ENCODE results near the gene UFM1. TPM values are rescaled to one million over a fixed set of nuclear protein-coding genes. Genes with fewer than 3 reads are reported as not detected.
A peak's percentile ranks its signal among the peaks of the same experiment; 100 is the strongest.

Gene UFM1
- total RNA-seq, 1 experiment from 2014 or later: 34.6 TPM

DNA sequence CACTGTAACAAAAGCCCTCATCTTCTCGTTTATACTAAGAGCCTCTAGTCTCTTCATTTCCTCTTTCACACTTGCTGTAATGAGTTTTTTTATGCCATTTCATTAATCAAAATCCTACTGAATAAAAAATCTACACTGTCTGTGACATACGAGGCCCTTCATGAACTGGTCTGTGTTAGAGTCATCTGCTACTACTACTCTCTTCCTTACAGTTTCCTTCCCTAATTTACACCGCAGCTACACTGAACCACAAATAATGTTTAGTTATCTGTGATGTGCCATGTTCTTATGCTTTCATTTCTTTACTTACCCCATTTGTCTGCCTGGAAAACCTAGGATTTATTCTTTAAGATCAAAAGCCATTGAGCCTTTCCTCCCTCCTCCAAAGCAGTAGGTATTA is 16.0 kb downstream of the UFM1 start:
- no peaks in the 10 kb centered on the region for H3K4me1 ChIP-seq (ENCODE audit: control insufficient read depth, insufficient read depth, low read length)
- CTCF ChIA-PET: no interaction called here
- in situ Hi-C loops (cut with HindIII; ENCODE audit: low pct_unique_long_range_greater_than_20kb, low sequenced_read_pairs) (no loop called here), intact Hi-C loops (cut with micrococcal nuclease; ENCODE audit: unreplicated experiment) (no loop called here)
- H3K27ac ChIP-seq (ENCODE audit: low read length): no peak overlapping the region
- no peak for DNase-seq (ENCODE audit: low read depth, low spot score)
- TF ChIP-seq CTCF (IDR thresholded peaks at IDR 0.05): no peak
- TF ChIP-seq TCF7L2 (IDR thresholded peaks at IDR 0.05; ENCODE audit: low read depth, low read length): no peak
- no peak for TF ChIP-seq SIN3A (IDR thresholded peaks at IDR 0.05; ENCODE audit: borderline replicate concordance, insufficient read depth, low read depth, low read length)
- no peak for TF ChIP-seq POLR2AphosphoS5 (IDR thresholded peaks at IDR 0.05; ENCODE audit: low read depth, low read length)
- TF ChIP-seq REST (IDR thresholded peaks at IDR 0.05; ENCODE audit: insufficient read depth in 1 of 2, low read depth in 2 of 2, low read length in 1 of 2): no peak
- POLR2A ChIA-PET: no interaction called here
- ATAC-seq: no peak
- no peaks in the 10 kb centered on the region for H3K9me3 ChIP-seq (ENCODE audit: control insufficient read depth, insufficient read depth, low read depth, low read length)
- no peak overlapping the region for H3K4me3 ChIP-seq (ENCODE audit: low read depth in 2 of 2, low read length in 2 of 2)
- no TSS peak for BruUV-seq (replicated peaks)
- H3K27me3 ChIP-seq (ENCODE audit: control insufficient read depth, insufficient read depth, low read length): no peaks in the 10 kb centered on the region
- peaks cover 5% of the 10 kb centered on the region for H3K36me3 ChIP-seq (ENCODE audit: control insufficient read depth, insufficient read depth, low read length)

DNA sequence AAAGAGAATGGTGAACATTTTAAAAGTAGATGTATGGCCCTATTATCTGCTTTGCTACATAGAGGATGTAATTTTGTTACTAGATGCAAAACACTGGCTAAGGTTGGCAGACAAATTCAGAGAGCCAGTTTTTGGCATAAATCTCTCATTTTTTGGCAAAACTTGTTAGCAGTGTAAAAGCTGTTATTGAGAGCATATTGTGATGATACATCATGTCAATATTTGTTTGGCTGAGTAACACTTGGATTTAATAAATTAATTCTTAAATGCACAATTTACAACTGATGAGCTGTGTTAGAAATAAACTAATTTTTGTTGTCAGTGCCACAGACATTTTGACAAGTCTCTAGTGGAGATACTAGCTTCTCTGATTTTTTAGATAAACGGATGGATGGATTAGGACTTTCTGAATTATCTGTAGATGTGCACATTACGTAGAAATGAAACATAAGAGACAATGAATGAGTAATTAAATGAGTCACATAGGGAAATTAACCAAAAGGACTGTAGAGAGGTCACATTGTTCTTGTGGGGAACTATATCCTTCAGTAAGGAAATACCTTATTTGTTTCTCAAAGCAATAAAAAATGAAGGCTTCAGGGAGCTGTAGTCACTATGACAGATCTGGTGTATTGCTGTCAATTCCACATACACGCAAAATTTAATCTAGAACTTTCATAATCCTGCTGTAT is 17.4 kb downstream of the UFM1 start:
- TF ChIP-seq CTCF (IDR thresholded peaks at IDR 0.05): no peak
- TF ChIP-seq REST (IDR thresholded peaks at IDR 0.05; ENCODE audit: insufficient read depth in 1 of 2, low read depth in 2 of 2, low read length in 1 of 2): no peak
- TF ChIP-seq TCF7L2 (IDR thresholded peaks at IDR 0.05; ENCODE audit: low read depth, low read length): no peak
- TF ChIP-seq SIN3A (IDR thresholded peaks at IDR 0.05; ENCODE audit: borderline replicate concordance, insufficient read depth, low read depth, low read length): no peak
- no peak for TF ChIP-seq POLR2AphosphoS5 (IDR thresholded peaks at IDR 0.05; ENCODE audit: low read depth, low read length)
- Histone ChIP-seq H3K36me3 (ENCODE audit: control insufficient read depth, insufficient read depth, low read length) (no peaks in the 10 kb centered on the region), H3K27ac (ENCODE audit: low read length) (no peak overlapping the region), H3K27me3 (ENCODE audit: control insufficient read depth, insufficient read depth, low read length) (no peaks in the 10 kb centered on the region), H3K4me1 (ENCODE audit: control insufficient read depth, insufficient read depth, low read length) (no peaks in the 10 kb centered on the region), H3K9me3 (ENCODE audit: control insufficient read depth, insufficient read depth, low read depth, low read length) (no peaks in the 10 kb centered on the region), H3K4me3 (ENCODE audit: low read depth in 2 of 2, low read length in 2 of 2) (no peak overlapping the region)
- BruUV-seq (replicated peaks): no TSS peak
- intact Hi-C loops (cut with micrococcal nuclease; ENCODE audit: unreplicated experiment): no loop called here
- peak; percentile 20 for DNase-seq (ENCODE audit: low read depth, low spot score)
- in situ Hi-C loops (cut with HindIII; ENCODE audit: low pct_unique_long_range_greater_than_20kb, low sequenced_read_pairs): no loop called here
- ATAC-seq: no peak
- CTCF ChIA-PET: no interaction called here
- POLR2A ChIA-PET: no interaction called here

All from Panc1 (cell line).